Cerebellar nuclear complex (tissue), 1 donor: Measurements from ENCODE around the gene ZDHHC14.
"Not testable (repeated sequence)": the region's sequence is repeated elsewhere in the genome, so short reads cannot be mapped to it uniquely, and the experiment has no call there.

Experiments
- DNase-seq, 2 experiments: peaks; one replicate each; lab custom pipeline; 2025; lab: John Stamatoyannopoulos, UW

Gene ZDHHC14

DNA sequence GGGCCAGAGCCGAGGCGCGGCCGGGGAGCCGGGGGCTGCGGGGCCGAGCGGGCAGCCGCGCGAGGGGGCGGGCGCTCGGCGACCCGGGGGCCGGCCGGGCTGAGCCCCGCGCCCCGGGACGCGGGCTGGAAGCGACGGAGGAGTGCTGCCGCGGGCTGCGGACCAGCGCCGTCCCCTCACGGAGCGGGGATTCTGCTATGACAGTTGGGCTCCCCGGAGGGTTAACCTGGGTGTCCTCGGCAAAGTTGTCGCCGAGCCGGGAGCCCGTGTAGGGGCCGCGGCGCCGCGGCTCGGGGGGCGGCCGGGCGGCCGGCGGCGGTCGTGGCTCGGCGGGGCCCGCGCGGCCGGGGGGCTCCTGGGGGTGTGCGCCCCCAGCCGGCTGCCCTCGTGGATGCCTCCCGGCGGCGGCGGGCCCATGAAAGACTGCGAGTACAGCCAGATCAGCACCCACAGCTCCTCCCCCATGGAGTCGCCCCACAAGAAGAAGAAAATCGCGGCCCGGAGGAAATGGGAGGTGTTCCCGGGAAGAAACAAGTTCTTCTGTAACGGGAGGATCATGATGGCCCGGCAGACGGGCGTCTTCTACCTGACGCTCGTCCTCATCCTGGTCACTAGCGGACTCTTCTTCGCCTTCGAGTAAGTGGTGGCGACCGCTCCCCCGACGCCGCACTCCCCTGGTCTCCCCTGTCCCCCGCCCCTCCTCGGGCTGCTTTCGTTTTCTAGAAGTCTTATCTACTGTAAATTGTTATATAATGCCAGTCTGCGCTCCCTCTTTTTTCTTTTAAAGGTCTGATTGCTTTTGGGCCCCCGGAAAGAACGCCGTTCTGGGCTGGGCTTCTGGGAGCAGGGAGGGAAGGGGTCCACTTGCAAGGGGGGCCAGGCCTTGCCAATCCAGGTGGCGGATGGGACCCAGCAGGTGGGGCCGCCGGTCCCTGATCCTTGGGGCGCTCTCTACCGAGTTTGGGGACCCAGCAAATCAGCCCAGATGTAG lies 936 bp downstream of the ZDHHC14 start:
- no peak for DNase-seq

DNA sequence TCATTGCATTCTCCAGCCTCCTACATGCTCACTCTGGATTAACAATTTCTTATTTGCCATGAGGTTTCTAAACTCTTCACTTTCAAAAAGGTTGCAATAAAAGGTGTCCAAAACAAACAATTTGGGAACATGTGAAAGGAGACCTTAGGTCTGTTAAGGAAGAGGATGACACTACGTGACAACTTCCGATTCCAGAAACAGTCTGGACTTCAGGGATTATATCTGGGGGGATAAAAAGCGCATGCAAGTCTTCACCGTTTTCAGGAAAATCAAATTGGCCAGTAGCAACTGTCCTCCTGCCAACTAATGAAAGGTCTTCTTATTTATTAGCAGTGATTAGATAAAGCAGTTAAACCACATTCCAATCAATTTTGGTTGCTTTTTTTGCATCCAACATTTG lies 1.8 kb downstream of the ZDHHC14 start:
- no peak for DNase-seq

- DNase-seq: no peak
Measured at GRCh38 chr6:157383471-157383870, 2.5 kb downstream of the ZDHHC14 start.

- DNase-seq: not testable (repeated sequence)
Measured at GRCh38 chr6:157384962-157385361, 4.0 kb downstream of the ZDHHC14 start.

DNA sequence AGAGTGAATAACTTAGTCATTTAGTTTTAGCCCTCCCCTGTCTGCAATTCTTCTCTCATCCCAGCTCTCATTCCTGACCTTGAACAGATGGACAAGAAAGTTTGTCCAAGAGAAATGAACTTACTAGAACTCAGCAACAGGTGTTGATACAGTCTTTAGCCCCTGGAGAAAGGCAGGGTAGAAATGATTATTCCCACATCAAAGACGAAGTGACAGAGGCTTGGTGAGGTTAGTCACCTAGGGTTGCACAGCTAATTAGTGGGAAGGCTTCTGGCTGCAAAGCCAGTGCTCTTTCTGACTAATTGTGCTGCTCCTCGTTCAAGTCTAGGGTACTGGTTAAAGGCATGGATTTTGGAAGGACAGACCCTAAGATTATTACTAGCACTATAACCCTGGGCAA lies 4.5 kb downstream of the ZDHHC14 start:
- DNase-seq: no peak

GRCh38 chr6:157386023-157386422 lies 5.0 kb downstream of the ZDHHC14 start:
- DNase-seq: no peak

GRCh38 chr6:157386454-157386853 lies 5.5 kb downstream of the ZDHHC14 start:
- DNase-seq: no peak

GRCh38 chr6:157388924-157389323 lies 7.9 kb downstream of the ZDHHC14 start:
- DNase-seq: no peak

GRCh38 chr6:157390273-157391060 lies 9.5 kb downstream of the ZDHHC14 start:
- DNase-seq: no peak

GRCh38 chr6:157392927-157393668 lies 12.1 kb downstream of the ZDHHC14 start:
- DNase-seq: no peak

DNA sequence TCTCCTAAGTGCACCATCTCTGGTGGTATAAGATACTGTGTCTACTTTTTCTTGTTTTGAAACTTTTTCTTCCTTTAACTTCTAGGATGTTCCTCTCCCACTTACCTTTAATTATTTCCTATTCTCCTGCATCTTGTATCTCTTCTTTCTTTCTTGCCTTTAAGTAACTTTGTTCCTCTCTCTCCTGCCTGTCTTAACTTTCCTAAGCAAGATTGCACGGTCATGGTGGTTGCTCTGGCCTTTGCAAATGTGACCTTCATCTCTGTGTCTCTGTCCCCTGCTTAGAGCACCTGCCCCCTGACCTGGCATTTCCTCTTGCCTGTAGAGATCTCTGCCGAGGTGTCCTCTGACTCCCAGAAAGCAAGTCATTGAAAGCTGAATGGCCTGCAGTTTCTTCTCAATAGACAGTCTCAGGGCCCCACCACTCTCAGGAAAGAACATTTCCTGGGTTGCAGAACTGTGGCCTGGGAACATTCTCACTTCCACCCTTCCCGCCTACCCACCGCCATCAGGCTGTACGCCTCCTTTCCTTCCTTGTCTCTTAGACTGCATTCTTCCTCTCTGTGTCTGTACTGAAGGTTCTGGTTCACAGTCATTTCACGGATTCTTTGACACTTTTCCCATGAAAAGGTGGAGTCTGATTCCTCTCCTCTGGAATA lies 12.8 kb downstream of the ZDHHC14 start:
- no peak for DNase-seq

DNA sequence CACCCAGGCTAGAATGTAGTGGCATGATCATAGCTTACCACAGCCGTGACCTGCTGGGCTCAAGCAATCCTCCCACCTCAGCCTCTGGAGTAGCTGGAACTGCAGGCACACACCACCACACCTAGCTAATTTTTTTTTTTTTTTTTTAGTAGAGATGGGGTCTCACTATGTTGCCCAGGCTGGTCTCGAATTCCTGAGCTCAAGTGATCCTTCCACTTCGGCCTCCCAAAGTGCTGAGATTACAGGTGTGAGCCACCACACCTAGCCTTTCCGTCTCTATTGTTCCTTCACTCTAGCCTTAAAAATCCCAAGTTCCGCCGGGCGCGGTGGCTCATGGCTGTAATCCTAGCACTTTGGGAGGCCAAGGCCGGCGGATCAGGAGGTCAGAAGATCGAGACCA lies 14.2 kb downstream of the ZDHHC14 start:
- DNase-seq: not testable (repeated sequence)

DNA sequence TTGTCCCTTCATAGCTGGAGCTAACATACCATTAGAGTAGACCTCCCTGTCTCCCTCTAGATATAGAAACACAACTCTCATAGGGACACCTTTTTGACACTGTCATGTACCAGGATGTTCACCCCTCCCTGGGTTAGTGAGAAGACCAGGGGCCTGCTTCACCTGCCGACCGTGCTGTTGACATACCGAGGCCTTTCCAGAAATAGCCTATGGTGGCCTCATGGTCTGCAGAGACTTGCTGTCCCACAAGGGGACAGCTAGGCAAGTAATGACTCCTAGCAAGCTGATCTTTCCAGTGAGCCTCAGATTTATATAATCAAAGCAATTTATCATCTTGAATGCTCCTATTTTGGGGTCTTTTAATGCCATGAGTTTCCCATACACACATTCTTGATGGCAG lies 15.0 kb downstream of the ZDHHC14 start:
- DNase-seq: no peak

GRCh38 chr6:157397660-157398059 lies 16.7 kb downstream of the ZDHHC14 start:
- no peak for DNase-seq

DNA sequence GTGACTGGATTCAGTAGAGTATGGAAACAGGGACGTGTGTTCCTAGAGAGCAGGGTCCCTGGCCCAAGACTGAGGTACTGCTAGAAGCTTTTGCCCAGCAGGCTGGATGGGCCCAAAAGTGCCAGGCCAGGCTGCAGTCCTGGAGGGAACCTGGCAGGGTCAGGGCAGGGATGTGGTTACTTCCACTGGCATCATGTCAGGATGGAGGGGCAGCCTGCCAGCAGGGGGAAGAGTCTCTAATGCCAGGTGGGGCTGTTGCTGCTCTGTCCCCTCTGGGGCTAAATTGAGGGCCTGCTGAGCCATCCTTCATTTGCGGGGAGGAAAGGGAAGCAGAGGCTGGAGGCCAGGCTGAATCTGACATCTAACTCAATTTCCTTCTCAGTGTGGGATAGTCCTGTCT lies 17.2 kb downstream of the ZDHHC14 start:
- DNase-seq: no peak

GRCh38 chr6:157400676-157401075 lies 19.7 kb downstream of the ZDHHC14 start:
- no peak for DNase-seq

DNA sequence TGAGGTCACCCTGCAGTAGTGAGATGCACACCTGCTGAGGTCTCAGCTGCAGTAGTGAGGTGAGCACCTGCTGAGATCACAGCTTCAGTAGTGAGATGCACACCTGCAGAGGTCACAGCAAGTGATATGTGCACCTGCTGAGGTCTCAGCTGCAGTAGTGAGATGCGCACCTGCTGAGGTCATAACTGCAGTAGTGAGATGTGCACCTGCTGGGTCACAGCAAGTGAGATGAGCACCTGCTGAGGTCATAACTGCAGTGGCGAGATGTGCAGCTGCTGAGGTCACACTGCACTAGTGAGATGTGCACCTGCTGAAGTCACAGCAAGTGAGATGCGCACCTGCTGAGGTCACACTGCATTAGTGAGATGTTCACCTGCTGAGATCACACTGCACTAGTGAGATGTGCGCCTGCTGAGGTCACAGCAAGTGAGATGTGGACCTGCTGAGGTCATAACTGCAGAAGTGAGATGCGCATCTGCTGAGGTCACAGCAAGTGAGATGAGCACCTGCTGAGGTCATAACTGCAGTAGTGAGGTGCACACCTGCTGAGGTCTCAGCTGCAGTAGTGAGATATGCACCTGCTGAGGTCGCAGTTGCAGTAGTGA lies 20.8 kb downstream of the ZDHHC14 start:
- no peak for DNase-seq

DNA sequence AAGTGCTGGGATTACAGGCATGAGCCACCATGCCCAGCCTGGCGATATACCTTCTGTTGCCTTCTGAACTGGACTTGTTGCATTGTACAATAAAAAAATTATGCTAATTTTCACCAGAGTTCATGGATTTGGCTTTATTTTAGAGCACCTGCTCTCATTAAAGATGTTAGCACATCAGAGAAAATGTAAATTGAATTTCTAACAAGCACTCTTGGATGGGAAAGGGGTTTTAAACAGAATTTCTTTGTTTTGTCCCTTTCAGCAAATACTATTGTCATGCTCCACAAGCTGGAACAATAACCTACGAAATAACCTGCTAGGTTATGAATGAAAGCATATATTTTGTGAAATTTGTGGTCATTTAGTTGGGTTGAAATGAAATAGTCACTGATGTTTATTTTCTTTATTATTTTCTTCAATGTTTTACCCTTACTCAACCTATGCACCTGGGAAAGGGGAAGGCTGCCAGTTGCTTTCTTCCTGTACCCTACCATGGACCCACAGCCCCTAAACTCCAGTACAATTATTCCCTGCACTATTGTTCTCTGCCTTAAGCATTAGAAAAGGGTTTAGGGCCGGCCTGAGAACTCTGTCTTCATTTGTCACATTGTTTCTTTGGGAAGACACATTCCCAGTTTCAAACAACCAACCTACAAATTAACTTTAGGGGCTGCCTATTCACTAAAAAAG lies 22.2 kb downstream of the ZDHHC14 start:
- no peak for DNase-seq

DNA sequence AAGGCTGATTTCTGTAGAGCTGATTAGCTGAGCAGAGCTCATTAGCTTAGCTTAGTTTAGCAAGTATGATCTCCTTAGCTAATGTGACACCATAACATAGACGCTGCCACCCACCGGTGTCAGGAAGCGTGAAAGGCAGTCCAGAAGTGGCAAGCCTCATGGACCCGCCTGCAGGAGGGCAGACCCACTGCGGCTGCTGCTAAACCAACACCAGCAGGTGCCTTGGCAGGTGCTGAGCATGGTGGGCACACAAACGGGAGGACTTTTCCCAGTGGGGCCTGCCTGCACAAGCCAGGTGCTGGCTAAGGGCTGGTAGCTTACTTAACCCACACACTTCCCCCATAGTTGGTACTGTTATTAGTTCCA lies 22.7 kb downstream of the ZDHHC14 start:
- no peak for DNase-seq

- no peak for DNase-seq
Measured at GRCh38 chr6:157405986-157406385, 25.0 kb downstream of the ZDHHC14 start.

- no peak for DNase-seq
Measured at GRCh38 chr6:157406661-157407060, 25.7 kb downstream of the ZDHHC14 start.
